Gastrocnemius medialis (tissue), 4 donors: ENCODE results near the gene PLCG2.

Source experiments
- POLR2A ChIP-seq, 2 donors: fragments of 450-650 bp; IDR thresholded peaks; one replicate each; pipeline ENCODE4 v1.6.1; 2017; ENCODE audit warnings: antibody characterized with exemption in 2 of 2, mild to moderate bottlenecking in 2 of 2, moderate library complexity in 2 of 2
- TF ChIP-seq, protein P1 (sequence below), 5 experiments: fragments of 450-650 bp in 3 of 5; fragments of 200-600 bp in 2 of 5; sonication (generic) in 2 of 5; IDR thresholded peaks in 4 of 5; conservative IDR thresholded peaks in 1 of 5; 1 replicate in 4 of 5; 2 replicates in 1 of 5; pipeline ENCODE4 v1.5.1; 2016 to 2019; ENCODE audit warnings: antibody characterized with exemption in 5 of 5, mild to moderate bottlenecking in 3 of 5, moderate library complexity in 3 of 5

- no peak for TF ChIP-seq POLR2A (IDR thresholded peaks at IDR 0.05)
- TF ChIP-seq, protein P1, sequence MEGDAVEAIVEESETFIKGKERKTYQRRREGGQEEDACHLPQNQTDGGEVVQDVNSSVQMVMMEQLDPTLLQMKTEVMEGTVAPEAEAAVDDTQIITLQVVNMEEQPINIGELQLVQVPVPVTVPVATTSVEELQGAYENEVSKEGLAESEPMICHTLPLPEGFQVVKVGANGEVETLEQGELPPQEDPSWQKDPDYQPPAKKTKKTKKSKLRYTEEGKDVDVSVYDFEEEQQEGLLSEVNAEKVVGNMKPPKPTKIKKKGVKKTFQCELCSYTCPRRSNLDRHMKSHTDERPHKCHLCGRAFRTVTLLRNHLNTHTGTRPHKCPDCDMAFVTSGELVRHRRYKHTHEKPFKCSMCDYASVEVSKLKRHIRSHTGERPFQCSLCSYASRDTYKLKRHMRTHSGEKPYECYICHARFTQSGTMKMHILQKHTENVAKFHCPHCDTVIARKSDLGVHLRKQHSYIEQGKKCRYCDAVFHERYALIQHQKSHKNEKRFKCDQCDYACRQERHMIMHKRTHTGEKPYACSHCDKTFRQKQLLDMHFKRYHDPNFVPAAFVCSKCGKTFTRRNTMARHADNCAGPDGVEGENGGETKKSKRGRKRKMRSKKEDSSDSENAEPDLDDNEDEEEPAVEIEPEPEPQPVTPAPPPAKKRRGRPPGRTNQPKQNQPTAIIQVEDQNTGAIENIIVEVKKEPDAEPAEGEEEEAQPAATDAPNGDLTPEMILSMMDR (IDR thresholded peaks at IDR 0.05 in 4 of 5, conservative IDR thresholded peaks at IDR 0.05 in 1 of 5) = no peak
Measured at GRCh38 chr16:81875461-81875860, 96.4 kb downstream of the PLCG2 start.
